G401 (cell line): ENCODE data around the gene NFYC. TPM values are rescaled to one million over a fixed set of nuclear protein-coding genes. Genes with fewer than 3 reads are reported as not detected.
"Not testable (repeated sequence)": the region's sequence is repeated elsewhere in the genome, so short reads cannot be mapped to it uniquely, and the experiment has no call there.

Source experiments
- DNase-seq: peaks from one replicate; pipeline ENCODE4 v3.0.0-alpha.2; 2015; ENCODE audit warnings: low spot score
- in situ Hi-C: cut with HindIII; loops from 2 replicates; pipeline ENCODE4 v1.10.0; 2016; ENCODE audit warnings: low sequenced_read_pairs, mixed read lengths
- total RNA-seq: library from RNA; depleted of rRNA; stranded (reverse); fragments of >200 nt; shearing (Covaris generic); gene quantifications from 2 replicates; pipeline ENCODE4 v1.2.3, GENCODE V29; 2014

Gene NFYC
- total RNA-seq, 1 experiment from 2014 or later = 76.7 TPM

GRCh38 chr1:40697436-40697835, 5.9 kb downstream of the NFYC start:
- in situ Hi-C loops = no loop called here
- no peak for DNase-seq

DNA sequence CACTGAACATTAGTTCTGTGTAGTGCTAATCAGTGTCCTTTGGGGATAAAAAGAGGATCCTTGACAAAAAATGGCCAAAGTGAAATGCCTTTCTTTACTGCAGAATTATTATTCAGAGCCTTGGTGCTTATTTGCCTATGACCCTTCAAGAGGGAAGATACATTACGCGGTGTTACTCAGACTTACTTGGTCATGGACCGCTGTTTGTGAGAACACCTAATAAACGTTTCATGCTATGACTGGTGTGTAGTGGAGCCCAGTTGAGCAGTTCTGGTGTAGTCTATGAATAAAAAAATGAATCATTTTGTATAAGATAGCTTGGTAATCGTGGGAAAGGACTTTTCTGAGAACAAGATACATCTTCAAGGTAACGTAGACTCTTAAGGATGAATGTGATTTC, 8.3 kb downstream of the NFYC start:
- in situ Hi-C loops = no loop called here
- DNase-seq = no peak

DNA sequence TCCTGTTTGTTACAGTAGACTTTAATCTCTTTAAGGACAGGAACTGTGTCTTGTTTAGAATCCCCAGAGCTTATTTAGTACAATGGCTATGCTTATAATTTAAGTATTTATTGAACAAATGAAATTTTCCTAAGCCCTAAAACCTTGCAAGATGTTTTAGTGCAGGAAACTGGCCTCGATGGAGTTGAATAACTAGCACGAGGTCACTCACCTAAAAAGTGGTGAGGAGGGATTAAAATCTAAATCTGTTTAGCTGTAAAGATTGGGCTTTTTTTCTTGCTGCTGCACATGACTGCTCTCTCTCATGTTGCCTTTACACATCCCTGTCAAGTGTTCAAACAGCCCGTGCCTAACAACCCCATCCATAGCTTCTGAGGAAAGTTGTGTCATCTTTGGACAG, 10.2 kb downstream of the NFYC start:
- no peak for DNase-seq
- in situ Hi-C loops = no loop called here

DNA sequence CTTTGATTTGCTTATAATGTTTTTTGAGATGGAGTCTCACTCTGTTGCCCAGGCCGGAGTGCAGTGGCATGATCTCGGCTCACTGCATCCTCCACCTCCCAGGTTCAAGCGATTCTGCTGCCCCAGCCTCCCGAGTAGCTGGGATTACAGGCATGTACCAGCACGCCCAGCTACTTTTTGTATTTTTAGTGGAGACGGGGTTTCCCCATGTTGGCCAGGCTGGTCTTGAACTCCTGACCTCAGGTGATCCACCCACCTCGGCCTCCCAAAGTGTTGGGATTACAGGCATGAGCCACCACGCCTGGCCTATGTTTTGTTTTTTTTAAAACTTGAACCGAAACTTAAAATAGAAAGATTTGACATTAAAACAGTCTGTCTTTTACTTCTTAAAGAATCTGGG, 11.3 kb downstream of the NFYC start:
- DNase-seq, in situ Hi-C loops: not testable (repeated sequence)

GRCh38 chr1:40703316-40703715, 11.8 kb downstream of the NFYC start:
- in situ Hi-C loops = no loop called here
- DNase-seq = no peak

- in situ Hi-C loops = no loop called here
- no peak for DNase-seq
Observed at GRCh38 chr1:40704817-40705733, 13.6 kb downstream of the NFYC start.

- in situ Hi-C loops = no loop called here
- DNase-seq = no peak
Observed at GRCh38 chr1:40706626-40707025, 15.1 kb downstream of the NFYC start.

DNA sequence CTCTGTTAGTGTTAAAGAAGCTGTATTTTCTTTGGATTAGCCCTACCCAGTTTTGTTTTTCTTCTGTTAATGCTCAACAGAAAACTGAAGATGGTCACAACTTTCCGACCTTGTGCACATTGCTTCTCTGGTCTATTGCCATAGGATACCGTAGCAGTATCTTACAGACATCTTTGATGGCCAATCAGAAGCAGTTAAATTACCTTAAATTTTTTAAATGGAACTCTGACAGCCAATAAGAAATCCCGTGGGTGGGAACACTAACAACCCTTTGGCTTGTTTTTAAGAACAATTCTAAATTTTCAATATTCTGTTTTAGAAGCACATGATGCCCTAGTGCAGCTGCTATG, 17.2 kb downstream of the NFYC start:
- DNase-seq = no peak

GRCh38 chr1:40709100-40709801, 17.7 kb downstream of the NFYC start:
- peak; percentile 99 for DNase-seq
- in situ Hi-C loops = no loop called here

More for the DNA sequence above, 17.2 kb downstream of the NFYC start:
- in situ Hi-C loops = no loop called here

DNA sequence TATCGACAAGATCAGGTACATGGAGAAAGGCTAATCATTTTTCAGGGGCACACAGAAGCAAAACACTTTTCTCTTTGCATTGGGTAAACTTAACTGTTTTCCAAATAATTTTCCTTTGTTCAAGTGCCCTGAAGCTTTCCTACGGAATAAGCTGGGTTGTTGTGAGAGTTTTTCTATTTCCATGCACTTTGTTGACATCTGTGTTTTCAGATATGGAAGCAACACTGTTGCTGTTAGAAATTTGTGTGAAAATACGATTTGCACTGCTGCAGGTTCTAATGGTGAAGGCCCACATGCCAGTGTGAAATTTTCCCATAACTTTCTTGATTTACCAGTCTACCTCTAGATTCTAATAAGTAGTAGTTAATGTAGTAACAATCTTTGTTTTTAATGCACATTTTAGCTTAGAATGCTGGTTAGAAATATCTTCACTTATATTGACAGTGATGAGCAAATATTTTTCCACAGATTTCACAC, 18.3 kb downstream of the NFYC start:
- in situ Hi-C loops = no loop called here
- DNase-seq = no peak

DNA sequence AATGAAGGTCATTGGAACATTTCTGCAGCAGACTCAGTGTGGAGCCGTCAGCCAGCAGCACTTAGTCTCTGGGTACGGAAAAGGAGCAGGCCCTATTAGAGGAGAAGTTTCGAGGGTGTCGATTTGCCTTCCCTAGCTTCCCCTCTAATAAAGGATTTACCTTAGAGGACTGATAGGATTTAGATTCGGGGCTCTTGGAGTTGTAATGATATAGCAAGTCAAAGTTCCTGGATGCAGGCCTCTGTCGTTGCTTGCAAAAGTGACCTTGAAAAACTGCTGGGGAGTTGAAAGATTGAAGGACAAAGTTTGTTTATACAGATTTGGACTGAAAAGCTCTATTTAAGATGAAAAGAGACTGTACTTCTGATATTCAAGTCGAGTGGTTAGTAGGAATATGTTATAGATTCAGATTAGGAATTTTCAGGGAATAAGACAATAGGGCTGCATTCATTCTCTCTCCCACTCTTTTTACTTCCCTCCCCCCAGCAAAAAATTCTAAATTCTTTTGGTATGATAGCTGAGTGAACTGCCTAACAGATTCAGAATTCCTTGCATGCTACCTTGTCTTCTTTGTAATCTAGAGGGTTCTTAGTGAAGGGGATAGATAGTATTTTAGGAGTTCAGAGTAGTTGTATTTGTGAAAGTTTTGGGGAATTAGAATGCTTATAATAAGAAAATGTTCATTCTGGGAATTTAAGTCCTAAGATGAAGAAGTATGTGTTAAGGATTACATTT, 19.2 kb downstream of the NFYC start:
- in situ Hi-C loops = no loop called here

DNA sequence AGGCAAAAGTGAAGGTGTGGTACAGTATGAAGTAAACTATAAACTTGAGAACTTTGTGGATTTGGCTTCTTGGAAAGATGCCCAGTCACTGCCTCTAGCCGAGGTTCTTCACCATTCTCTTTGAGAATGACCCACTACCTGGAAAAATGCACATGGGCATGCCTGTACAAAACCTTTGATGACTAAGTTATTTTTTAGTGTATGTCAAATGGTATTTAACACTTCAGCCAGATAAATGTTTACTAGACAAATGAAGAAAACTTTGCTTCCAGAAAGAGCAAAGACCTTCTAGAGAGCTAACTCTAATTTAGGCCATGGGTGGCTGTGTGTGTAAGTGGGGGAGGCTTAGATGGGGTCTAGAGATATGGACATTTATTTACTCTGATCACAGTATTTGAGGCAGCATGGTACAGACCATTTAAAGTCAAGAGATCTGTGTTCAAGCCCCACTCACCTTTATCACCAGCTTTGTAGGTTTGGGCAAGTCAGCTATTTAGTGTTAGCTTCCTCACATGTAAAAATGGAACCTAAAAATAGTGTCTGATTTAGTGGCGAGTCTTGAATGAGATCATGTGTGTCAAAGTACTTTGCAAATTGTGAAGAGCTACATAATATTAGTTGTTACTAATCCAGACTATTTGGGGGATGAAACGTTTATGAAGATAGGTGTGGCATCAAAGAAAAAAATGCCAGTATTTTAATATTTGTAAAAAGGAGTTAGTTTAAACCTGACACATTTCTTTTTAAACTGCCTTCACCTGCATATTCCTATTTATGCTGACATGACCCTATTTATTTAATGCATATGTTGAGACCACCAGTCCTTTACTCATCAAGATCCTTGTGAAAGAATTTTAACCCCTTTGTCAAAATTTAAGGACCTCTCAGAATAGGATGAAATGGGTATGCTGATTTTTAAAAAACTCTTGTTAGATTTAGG, 20.2 kb downstream of the NFYC start:
- in situ Hi-C loops = no loop called here
- peak; percentile 35 for DNase-seq

More for the DNA sequence above, 19.2 kb downstream of the NFYC start:
- DNase-seq = peak; percentile 53

GRCh38 chr1:40712405-40712944, 21.0 kb downstream of the NFYC start:
- DNase-seq = no peak
- in situ Hi-C loops = no loop called here

DNA sequence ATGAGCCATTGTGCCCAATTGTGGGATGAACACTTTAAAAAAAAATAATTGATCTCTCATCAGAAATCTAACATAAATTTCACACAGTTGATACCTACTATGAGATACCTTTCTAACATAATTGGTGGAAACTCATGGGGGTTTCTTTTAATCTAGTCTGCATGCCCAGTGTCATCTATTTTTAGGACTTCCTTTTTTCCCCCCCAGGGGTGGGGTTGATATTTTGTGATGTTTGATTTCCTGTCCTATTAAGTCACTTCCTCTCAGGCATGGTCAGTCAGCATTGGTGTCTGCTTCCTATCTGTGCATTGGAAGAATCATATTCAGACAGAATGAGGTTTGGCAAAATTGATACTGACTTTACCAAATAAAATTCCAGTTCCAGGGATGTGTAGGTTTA, 21.5 kb downstream of the NFYC start:
- DNase-seq = no peak
- in situ Hi-C loops = no loop called here

DNA sequence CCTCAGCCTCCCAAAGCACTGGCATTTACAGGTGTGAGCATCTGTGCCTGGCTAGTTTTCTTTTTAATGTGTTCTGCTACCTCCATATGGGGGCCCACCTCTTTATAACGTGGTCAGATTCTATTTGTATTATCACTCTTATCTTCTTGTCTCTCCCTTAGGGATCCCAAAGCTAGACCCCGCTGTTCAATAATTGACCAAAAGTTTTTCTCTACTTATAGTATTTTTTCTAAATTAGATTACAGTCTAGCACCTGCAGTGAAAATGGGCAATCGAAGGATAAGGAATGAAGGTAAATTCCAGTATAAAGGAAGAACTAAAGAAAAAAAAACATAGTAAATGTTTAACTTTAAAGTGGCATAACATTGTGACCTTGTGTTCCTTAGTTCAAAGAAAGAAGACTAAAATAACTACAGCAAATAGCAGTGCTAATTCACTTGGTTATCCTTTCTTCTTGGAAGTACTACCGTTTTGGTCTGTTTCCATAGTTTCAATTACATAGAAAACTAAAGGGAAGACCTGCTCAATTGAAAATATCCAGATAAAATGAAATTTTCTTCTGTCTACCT, 24.1 kb downstream of the NFYC start:
- DNase-seq = no peak
- in situ Hi-C loops = no loop called here

DNA sequence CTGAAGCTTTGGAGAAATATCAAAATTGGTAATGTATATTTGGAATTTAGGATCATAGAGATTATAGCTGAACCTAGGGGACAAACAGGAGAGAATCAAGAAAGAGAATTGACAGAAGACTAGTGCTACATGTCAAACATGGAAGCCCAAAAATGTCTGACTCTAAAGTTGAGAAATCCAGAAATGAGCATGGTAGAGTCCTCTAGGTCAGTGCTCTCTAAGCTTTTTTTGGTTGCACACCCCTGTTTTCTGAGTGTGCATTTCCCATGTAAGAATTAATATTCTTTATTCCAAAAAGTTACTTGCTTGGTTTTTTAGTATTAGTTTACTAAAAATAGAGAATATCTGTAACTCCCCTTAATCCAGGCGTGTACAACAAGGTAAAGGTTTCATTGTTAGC, 25.6 kb downstream of the NFYC start:
- DNase-seq = no peak
- in situ Hi-C loops = no loop called here

GRCh38 chr1:40717955-40718354, 26.5 kb downstream of the NFYC start:
- DNase-seq = no peak
- in situ Hi-C loops = no loop called here

DNA sequence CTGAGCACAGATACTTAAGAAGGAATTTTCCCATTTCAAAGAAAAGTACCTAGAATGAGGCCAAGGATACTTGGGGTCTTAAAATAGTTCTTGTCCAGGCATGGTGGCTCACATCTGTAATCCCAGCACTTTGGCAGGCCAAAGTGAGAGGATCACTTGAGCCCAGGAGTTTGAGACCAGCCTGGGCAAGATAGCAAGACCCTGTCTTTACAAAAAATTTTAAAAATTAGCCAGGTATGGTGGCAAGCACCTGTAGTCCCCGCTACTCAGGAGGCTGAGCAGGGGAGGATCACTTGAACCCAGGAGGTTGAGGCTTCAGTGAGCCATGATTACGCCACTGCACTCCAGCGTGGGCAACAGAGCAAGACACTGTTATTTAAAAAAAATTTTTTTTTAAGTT, 29.0 kb downstream of the NFYC start:
- in situ Hi-C loops = no loop called here
- no peak for DNase-seq
